Glutamatergic neuron (in vitro differentiated cells): ENCODE data around the gene IGFN1. TPM values are rescaled to one million over a fixed set of nuclear protein-coding genes. Genes with fewer than 3 reads are reported as not detected.

Experiments used
- DNase-seq: peaks from one replicate; pipeline ENCODE4 v3.0.0; 2022
- H3K27ac Mint-ChIP-seq: one replicate; pipeline ENCODE4 v1.8.0; 2020; ENCODE audit warnings: mild to moderate bottlenecking, mixed read lengths, inconsistent platforms; ENCODE audit not compliant: unreplicated experiment
- H3K27me3 Mint-ChIP-seq: one replicate; pipeline ENCODE4 v1.8.0; 2020; ENCODE audit warnings: mild to moderate bottlenecking, moderate library complexity, mixed read lengths, inconsistent platforms; ENCODE audit not compliant: unreplicated experiment
- H3K36me3 Mint-ChIP-seq: one replicate; pipeline ENCODE4 v1.8.0; 2020; ENCODE audit warnings: mild to moderate bottlenecking, mixed read lengths, inconsistent platforms; ENCODE audit not compliant: unreplicated experiment
- H3K4me1 Mint-ChIP-seq: one replicate; pipeline ENCODE4 v1.8.0; 2020; ENCODE audit warnings: mild to moderate bottlenecking, low read depth, mixed read lengths, inconsistent platforms; ENCODE audit not compliant: unreplicated experiment
- H3K4me3 Mint-ChIP-seq: one replicate; pipeline ENCODE4 v1.8.0; 2020; ENCODE audit warnings: mild to moderate bottlenecking, mixed read lengths, inconsistent platforms; ENCODE audit not compliant: unreplicated experiment
- H3K9me3 Mint-ChIP-seq: one replicate; pipeline ENCODE4 v1.8.0; 2020; ENCODE audit warnings: mild to moderate bottlenecking, moderate library complexity, mixed read lengths, inconsistent platforms; ENCODE audit not compliant: unreplicated experiment
- total RNA-seq: library from RNA; stranded (reverse); fragmentation: NEBNext Ultra II Directional; extraction: Animal tissue kit (Norgen Biotek cat#: 25700); gene quantifications from one replicate; pipeline ENCODE4 v1.2.1, GENCODE V29; 2021; ENCODE audit not compliant: unreplicated experiment
- TF ChIP-seq, protein P1 (sequence below): fragments of 200-600 bp; sonication (generic); IDR thresholded peaks from one replicate; pipeline ENCODE4 v1.5.0; 2021; ENCODE audit not compliant: partially characterized antibody, unreplicated experiment

Gene IGFN1
- total RNA-seq, 1 donor from 2014 or later = 1.9 TPM

DNA sequence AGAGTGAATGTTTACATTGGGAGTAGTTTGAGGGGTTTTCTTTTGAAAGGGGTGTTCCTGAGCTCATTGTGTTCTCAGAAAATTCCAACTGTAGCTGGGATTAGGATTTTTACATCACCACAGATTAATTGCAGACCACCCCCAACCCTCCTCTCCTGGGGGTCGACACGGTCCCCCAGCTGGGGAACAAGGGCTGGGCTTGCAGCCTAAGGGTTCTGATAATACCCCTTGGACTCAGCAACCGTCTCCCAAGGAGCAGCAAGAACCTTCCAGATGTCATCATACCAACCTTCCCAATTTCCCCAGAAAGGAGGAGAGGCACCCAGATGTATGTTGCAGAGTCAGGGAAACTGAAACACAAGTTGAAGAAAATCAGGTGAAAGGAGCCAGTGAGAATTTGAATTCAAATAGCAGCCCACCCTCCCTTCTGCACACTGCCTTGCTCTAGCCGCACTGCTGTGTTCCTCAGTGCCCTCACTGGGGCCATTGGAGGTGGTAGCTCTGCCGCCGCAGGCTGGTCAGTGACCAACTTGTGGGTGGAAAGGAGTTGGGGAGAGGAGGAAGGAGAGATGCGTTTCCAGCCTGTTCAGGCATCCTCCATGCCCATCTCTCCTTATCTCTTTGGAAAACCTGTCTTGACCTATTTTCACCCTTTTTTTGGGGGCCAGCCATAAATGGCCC, 14.7 kb upstream of the IGFN1 start:
- peaks cover 3% of the 10 kb centered on the region for H3K4me1 Mint-ChIP-seq
- H3K27ac Mint-ChIP-seq = no peak overlapping the region
- TF ChIP-seq, protein P1, sequence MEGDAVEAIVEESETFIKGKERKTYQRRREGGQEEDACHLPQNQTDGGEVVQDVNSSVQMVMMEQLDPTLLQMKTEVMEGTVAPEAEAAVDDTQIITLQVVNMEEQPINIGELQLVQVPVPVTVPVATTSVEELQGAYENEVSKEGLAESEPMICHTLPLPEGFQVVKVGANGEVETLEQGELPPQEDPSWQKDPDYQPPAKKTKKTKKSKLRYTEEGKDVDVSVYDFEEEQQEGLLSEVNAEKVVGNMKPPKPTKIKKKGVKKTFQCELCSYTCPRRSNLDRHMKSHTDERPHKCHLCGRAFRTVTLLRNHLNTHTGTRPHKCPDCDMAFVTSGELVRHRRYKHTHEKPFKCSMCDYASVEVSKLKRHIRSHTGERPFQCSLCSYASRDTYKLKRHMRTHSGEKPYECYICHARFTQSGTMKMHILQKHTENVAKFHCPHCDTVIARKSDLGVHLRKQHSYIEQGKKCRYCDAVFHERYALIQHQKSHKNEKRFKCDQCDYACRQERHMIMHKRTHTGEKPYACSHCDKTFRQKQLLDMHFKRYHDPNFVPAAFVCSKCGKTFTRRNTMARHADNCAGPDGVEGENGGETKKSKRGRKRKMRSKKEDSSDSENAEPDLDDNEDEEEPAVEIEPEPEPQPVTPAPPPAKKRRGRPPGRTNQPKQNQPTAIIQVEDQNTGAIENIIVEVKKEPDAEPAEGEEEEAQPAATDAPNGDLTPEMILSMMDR = no peak
- peaks cover 6% of the 10 kb centered on the region for H3K36me3 Mint-ChIP-seq
- H3K9me3 Mint-ChIP-seq = no peaks in the 10 kb centered on the region
- no peak overlapping the region for H3K4me3 Mint-ChIP-seq
- no peak for DNase-seq
- peaks cover 4% of the 10 kb centered on the region for H3K27me3 Mint-ChIP-seq

DNA sequence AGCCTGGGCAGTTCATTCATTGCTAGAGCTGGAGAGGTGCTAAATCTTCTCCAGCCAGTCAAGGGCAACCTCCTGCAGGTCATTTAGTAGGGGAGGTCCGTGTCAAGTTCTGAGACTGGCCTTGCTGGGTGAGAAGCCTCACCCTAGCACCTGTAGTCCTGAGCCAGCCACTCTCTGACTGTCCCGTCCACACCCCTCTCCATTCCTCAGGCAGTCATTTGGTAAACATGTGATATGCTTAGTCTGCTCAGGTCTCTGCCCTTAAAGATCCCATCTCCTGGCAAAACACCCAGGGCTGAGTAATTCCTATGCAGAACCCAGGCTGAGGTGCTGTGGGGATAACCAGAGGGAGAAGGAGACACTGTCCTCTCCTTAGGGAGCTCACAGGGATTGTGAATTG, 13.7 kb upstream of the IGFN1 start:
- Mint-ChIP-seq H3K36me3 (peaks cover 11% of the 10 kb centered on the region), H3K4me3 (no peak overlapping the region), H3K27ac (no peak overlapping the region), H3K27me3 (peaks cover 7% of the 10 kb centered on the region), H3K9me3 (no peaks in the 10 kb centered on the region), H3K4me1 (peaks cover under 1% of the 10 kb centered on the region)
- TF ChIP-seq, protein P1 = no peak
- DNase-seq = no peak

DNA sequence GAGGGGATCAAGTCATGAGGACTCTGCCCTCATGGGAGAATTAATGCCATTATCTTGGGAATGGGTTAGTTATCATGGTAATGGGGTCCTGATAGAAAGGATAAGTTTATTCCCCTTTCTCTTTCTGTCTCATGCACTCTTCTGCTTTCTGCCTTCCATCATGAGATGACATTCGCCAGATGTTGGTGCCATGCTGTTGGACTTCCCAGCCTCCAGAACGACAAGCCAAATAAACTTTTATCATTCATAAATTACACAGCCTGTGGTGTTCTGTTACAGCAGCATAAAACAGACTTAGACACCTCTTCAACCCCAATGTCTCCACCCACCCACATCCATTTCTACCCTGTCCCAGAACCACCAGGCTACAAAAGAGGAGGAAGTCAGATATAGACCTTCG, 11.9 kb upstream of the IGFN1 start:
- peaks cover 7% of the 10 kb centered on the region for H3K27me3 Mint-ChIP-seq

DNA sequence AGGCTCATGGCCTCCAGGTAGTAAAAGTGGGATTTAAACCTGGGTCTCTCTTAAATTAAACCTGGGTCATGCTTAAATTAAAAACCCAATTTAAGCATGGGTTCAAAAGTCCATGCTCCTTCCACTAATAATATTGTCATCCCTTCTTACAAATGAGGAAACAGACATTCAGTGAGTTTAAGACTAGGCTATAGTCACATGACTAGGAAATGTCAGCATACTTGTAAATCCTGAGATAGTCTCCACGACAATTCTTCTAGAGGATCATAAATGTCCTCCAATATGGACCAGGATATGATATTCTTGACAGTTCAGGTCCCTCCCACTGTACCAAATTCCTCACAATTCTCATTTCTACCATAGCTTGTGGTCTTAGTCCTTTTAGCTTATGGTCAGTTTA, 10.5 kb upstream of the IGFN1 start:
- no peak for DNase-seq
- H3K9me3 Mint-ChIP-seq = peaks cover 2% of the 10 kb centered on the region
- H3K27ac Mint-ChIP-seq = no peak overlapping the region
- TF ChIP-seq, protein P1 = no peak
- H3K27me3 Mint-ChIP-seq = peaks cover 7% of the 10 kb centered on the region
- H3K4me1 Mint-ChIP-seq = peaks cover 6% of the 10 kb centered on the region
- no peak overlapping the region for H3K4me3 Mint-ChIP-seq
- H3K36me3 Mint-ChIP-seq = peaks cover 11% of the 10 kb centered on the region

More for the DNA sequence above, 11.9 kb upstream of the IGFN1 start:
- no peak for DNase-seq
- H3K9me3 Mint-ChIP-seq = no peaks in the 10 kb centered on the region
- TF ChIP-seq, protein P1 = no peak
- peaks cover 11% of the 10 kb centered on the region for H3K36me3 Mint-ChIP-seq
- no peak overlapping the region for H3K27ac Mint-ChIP-seq
- no peaks in the 10 kb centered on the region for H3K4me1 Mint-ChIP-seq
- no peak overlapping the region for H3K4me3 Mint-ChIP-seq

DNA sequence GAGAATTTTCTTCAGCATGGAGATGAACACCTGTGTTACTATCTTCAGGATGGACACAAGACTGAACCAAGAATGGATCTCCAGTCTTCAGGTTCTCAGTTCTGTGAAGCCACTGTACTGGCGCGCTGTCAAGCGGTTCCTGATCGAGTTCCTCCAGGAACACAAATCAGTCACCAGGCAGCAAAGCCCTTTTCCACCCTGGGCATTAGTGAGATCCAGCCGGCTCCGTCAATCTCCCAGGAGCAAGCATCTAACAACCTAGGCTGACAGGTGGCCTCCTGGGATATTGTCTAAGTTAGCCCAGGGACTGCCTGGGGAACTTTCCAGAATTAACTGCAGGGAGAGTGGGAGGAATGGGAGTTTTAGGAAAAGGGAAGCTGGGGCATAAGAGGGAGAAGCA, 9.7 kb upstream of the IGFN1 start:
- H3K36me3 Mint-ChIP-seq = peaks cover 11% of the 10 kb centered on the region
- no peak overlapping the region for H3K27ac Mint-ChIP-seq
- H3K4me1 Mint-ChIP-seq = peaks cover 6% of the 10 kb centered on the region
- TF ChIP-seq, protein P1 = no peak
- H3K27me3 Mint-ChIP-seq = peaks cover 9% of the 10 kb centered on the region
- no peak overlapping the region for H3K4me3 Mint-ChIP-seq
- H3K9me3 Mint-ChIP-seq = peaks cover 2% of the 10 kb centered on the region
- DNase-seq = no peak
